Tibial artery (tissue), 4 donors: ENCODE measurements around the gene NTN5.
"Not testable (repeated sequence)": the region's sequence is repeated elsewhere in the genome, so short reads cannot be mapped to it uniquely, and the experiment has no call there.

Experiments
- DNase-seq, 2 donors: peaks; one replicate each; pipeline ENCODE4 v3.0.0-alpha.2; 2019
- H3K27ac ChIP-seq, 2 donors: fragments of 200-600 bp; sonication (generic) in 1 of 2; 1 replicate in 1 of 2; 2 replicates in 1 of 2; pipeline ENCODE4 v1.5.1; 2018 to 2019; ENCODE audit warnings: mild to moderate bottlenecking in 1 of 2
- H3K27me3 ChIP-seq, 2 donors: fragments of 200-600 bp; sonication (generic) in 1 of 2; one replicate each; pipeline versions ENCODE4 v1.5.1 to v1.6.0; 2016 to 2019
- H3K36me3 ChIP-seq, 3 donors: fragments of 200-600 bp; sonication (generic) in 2 of 3; one replicate each; pipeline ENCODE4 v1.5.1; 2016 to 2019; ENCODE audit warnings: mild to moderate bottlenecking in 2 of 3
- H3K4me1 ChIP-seq, 4 donors: fragments of 200-600 bp; sonication (generic) in 2 of 4; 1 replicate in 3 of 4; 2 replicates in 1 of 4; pipeline ENCODE4 v1.5.1; 2016 to 2019
- H3K4me3 ChIP-seq, 2 donors: fragments of 200-600 bp; sonication (generic) in 1 of 2; 1 replicate in 1 of 2; 2 replicates in 1 of 2; pipeline ENCODE4 v1.5.1; 2018 to 2019; ENCODE audit warnings: mild to moderate bottlenecking in 2 of 2
- H3K9me3 ChIP-seq, 3 donors: fragments of 200-600 bp; sonication (generic) in 1 of 3; one replicate each; pipeline ENCODE4 v1.5.1; 2016 to 2019
- CTCF ChIP-seq, 2 experiments: fragments of 200-600 bp in 1 of 2; fragments of 450-650 bp in 1 of 2; IDR thresholded peaks; one replicate each; pipeline ENCODE4 v1.5.1; 2017 to 2019; ENCODE audit warnings: antibody characterized with exemption in 2 of 2, mild to moderate bottlenecking in 1 of 2, moderate library complexity in 1 of 2
- intact Hi-C: fragments of 100-400 bp; cut with DNase I; formaldehyde crosslinking; loops from one replicate; pipeline ENCODE4 v1.15.0; 2023; ENCODE audit warnings: low total_unique reads

The NTN5 gene

DNA sequence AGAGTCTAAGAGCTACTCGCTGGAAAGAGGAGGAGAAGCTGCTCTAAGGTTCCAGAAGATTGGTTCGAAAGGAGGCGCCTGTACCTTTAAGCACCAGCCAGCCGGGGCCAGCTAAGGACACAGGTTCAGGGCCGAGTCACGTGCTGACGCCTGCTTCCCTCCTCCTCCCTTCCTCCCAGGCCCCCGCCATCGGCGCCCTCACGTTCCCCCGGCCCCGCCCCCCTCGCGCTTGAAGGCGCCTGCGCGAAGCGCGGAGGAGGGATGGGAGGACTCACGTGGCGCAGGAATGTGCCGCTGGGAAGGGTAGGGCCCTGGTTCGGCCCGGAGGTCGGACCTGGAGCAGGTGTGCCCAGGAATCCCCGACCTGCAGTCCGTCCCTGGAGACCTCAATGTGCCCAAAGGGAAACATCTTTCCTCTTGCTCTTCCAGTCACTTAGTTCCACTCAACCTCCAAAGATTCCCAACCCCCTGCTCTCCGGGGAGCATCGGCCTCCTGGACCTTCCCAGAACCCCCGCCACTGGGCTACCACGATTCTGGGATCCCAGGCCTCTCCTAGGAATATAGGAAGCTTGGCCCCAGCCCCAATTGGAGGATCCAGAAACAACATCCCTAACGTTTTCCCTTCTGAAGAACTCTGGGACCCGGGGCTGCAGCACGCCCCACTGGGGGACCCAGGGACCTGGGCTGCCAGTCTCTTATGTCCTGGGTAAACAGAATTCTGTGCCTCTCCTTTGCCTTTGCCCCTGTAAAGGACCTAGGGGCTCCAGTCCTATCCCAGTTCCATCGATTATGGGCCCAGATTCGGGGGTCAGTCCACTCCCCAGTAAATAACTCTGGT, 38.2 kb downstream of the NTN5 start:
- H3K4me1 ChIP-seq: peaks cover 5 to 65% (median 51%) of the 10 kb centered on the region in 4 donors
- no peaks in the 10 kb centered on the region for H3K27me3 ChIP-seq
- intact Hi-C loops: no loop called here
- H3K4me3 ChIP-seq: peak overlapping the region; percentile 73 to 75
- no peaks in the 10 kb centered on the region for H3K9me3 ChIP-seq
- peaks cover 0 to 28% (median 0%) of the 10 kb centered on the region in 3 donors for H3K36me3 ChIP-seq
- DNase-seq: peak; percentile 97 to 99
- no peak for TF ChIP-seq CTCF (IDR thresholded peaks at IDR 0.05)
- H3K27ac ChIP-seq: peak overlapping the region; percentile 91 to 96

DNA sequence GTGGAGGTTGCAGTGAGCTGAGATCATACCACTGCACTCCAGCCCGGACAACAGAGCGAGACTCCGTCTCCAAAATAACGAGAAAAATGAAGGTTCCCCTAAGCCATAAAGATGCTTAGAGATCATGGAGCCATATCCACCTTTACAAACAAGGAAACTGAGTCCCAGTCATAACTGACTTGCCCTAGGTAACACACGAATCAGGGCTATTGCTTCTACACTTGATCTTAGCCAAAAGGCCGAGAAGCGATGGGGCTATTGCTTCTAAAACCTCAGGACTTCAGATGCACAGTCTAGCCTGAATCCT, 38.8 kb downstream of the NTN5 start:
- no peaks in the 10 kb centered on the region for H3K9me3 ChIP-seq
- H3K27ac ChIP-seq: peak overlapping the region; percentile 91 to 96
- peaks cover 0 to 35% (median 0%) of the 10 kb centered on the region in 3 donors for H3K36me3 ChIP-seq
- DNase-seq: no peak
- H3K27me3 ChIP-seq: no peaks in the 10 kb centered on the region
- peaks cover 5 to 65% (median 51%) of the 10 kb centered on the region in 4 donors for H3K4me1 ChIP-seq
- intact Hi-C loops: no loop called here
- TF ChIP-seq CTCF (IDR thresholded peaks at IDR 0.05): no peak
- H3K4me3 ChIP-seq: peak overlapping the region; percentile 73 to 75

GRCh38 chr19:48633148-48634035, 39.4 kb downstream of the NTN5 start:
- DNase-seq: peak in 1 of 2 donors; percentile 70
- H3K36me3 ChIP-seq: peaks cover 0 to 40% (median 0%) of the 10 kb centered on the region in 3 donors
- no peak for TF ChIP-seq CTCF (IDR thresholded peaks at IDR 0.05)
- no peaks in the 10 kb centered on the region for H3K27me3 ChIP-seq
- intact Hi-C loops: no loop called here
- H3K4me1 ChIP-seq: peaks cover under 1 to 59% (median 45%) of the 10 kb centered on the region in 4 donors
- no peaks in the 10 kb centered on the region for H3K9me3 ChIP-seq
- H3K27ac ChIP-seq: peak overlapping the region; percentile 91 to 96
- H3K4me3 ChIP-seq: peak overlapping the region in 1 of 2 donors; percentile 75

DNA sequence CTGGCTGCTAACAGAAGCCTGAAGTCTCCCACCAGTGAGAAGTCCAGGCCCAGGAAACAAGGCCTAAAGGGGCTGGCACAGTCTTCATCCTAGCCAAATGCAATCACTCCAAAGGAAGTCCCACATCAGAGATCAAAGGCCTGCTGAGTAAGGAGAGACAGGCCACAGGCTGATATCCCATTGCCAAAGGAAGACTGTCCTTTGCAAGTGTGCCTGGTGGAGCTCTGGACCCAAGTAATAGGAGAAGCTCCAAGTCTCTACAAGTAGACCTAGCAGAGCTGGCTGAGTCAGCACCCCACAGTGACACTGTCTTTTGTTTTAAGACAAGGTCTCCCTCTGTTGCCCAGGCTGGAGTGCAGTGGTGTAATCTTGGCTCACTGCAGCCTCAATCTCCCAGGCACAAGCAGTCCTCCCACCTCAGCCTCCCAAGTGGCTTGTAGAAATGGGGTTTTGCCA, 40.1 kb downstream of the NTN5 start:
- no peak overlapping the region for H3K4me3 ChIP-seq
- no peak for TF ChIP-seq CTCF (IDR thresholded peaks at IDR 0.05)
- peaks cover 0 to 47% (median 0%) of the 10 kb centered on the region in 3 donors for H3K36me3 ChIP-seq
- H3K27ac ChIP-seq: peak overlapping the region in 1 of 2 donors; percentile 96
- intact Hi-C loops: no loop called here
- H3K27me3 ChIP-seq: no peaks in the 10 kb centered on the region
- H3K4me1 ChIP-seq: peaks cover 0 to 59% (median 44%) of the 10 kb centered on the region in 4 donors
- DNase-seq: no peak
- no peaks in the 10 kb centered on the region for H3K9me3 ChIP-seq

DNA sequence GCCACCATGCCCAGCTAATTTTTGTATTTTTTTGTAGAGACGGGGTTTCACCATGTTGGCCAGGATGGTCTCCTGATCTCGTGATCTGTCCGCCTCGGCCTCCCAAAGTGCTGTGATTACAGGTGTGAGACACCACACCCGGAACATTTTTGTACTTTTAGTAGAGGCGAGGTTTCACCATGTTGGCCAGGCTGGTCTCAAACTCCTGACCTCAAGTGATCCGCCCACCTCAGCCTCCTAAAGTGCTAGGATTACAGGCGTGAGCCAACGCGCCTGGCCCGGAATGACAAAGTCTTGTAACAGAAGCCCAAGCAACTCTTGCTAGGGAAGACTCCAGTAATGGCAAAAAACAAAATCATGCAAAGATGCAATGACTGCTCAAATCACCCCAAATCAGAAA, 40.5 kb downstream of the NTN5 start:
- intact Hi-C loops, H3K27me3 ChIP-seq, H3K4me3 ChIP-seq, H3K9me3 ChIP-seq, DNase-seq: not testable (repeated sequence)
- peaks cover 0 to 52% (median 0%) of the 10 kb centered on the region in 3 donors for H3K36me3 ChIP-seq
- peak overlapping the region in 1 of 2 donors; percentile 96 for H3K27ac ChIP-seq
- H3K4me1 ChIP-seq: peaks cover 0 to 59% (median 44%) of the 10 kb centered on the region in 4 donors
